Putamen (tissue), 1 donor: Measurements from ENCODE around the gene TTC31.

Experiments used
- DNase-seq: peaks from one replicate; pipeline ENCODE4 v3.0.0-alpha.2; 2016; ENCODE audit warnings: low spot score

Gene TTC31

GRCh38 chr2:74505448-74506246 is 22.8 kb downstream of the TTC31 start:
- DNase-seq, result no peak

GRCh38 chr2:74507145-74507925 is 24.5 kb downstream of the TTC31 start, which contains the start of gene PCGF1:
TSS of gene PCGF1 (minus strand) at chr2:74507695. CDS start at chr2:74507668, 27 bp downstream.
- DNase-seq, result peak; percentile 98

- DNase-seq, result peak; percentile 39
These were observed 25.1 kb downstream of the TTC31 start for GRCh38 chr2:74507926-74508520.

GRCh38 chr2:74510272-74510671 is 27.4 kb downstream of the TTC31 start:
- no peak for DNase-seq

- no peak for DNase-seq
These were observed 28.5 kb downstream of the TTC31 start for GRCh38 chr2:74511104-74511989.

GRCh38 chr2:74512744-74513604 is 30.1 kb downstream of the TTC31 start:
- DNase-seq, result no peak

- DNase-seq, result no peak
These were observed 30.9 kb downstream of the TTC31 start for GRCh38 chr2:74513605-74514367.

- DNase-seq, result no peak
These were observed 31.7 kb downstream of the TTC31 start, which contains the start of gene TLX2 for GRCh38 chr2:74514368-74515270. TSS of gene TLX2 (plus strand) at chr2:74514450. CDS start at chr2:74514807, 357 bp downstream.

- no peak for DNase-seq
These were observed 32.5 kb downstream of the TTC31 start for GRCh38 chr2:74515271-74515980.

- peak; percentile 19 for DNase-seq
These were observed 33.2 kb downstream of the TTC31 start for GRCh38 chr2:74515981-74516633.

- DNase-seq, result no peak
These were observed 33.8 kb downstream of the TTC31 start for GRCh38 chr2:74516650-74517049.

- DNase-seq, result no peak
These were observed 39.6 kb downstream of the TTC31 start for GRCh38 chr2:74522516-74522915.

GRCh38 chr2:74524005-74524404 is 41.1 kb downstream of the TTC31 start:
- DNase-seq, result no peak

GRCh38 chr2:74524955-74525716 is 42.3 kb downstream of the TTC31 start:
- no peak for DNase-seq

- peak; percentile 64 for DNase-seq
These were observed 43.1 kb downstream of the TTC31 start, which contains the start of gene DQX1 for GRCh38 chr2:74525717-74526648. TSS of gene DQX1 (minus strand) at chr2:74526231. CDS start at chr2:74525729, 502 bp downstream.
